ENCODE data around the gene OR11H7. TPM values are rescaled to one million over a fixed set of nuclear protein-coding genes. Genes with fewer than 3 reads are reported as not detected.

The OR11H7 gene
- total and polyA plus RNA-seq, 2 of the 4 experiments (the other 2 are of a cell fraction), result not detected

DNA sequence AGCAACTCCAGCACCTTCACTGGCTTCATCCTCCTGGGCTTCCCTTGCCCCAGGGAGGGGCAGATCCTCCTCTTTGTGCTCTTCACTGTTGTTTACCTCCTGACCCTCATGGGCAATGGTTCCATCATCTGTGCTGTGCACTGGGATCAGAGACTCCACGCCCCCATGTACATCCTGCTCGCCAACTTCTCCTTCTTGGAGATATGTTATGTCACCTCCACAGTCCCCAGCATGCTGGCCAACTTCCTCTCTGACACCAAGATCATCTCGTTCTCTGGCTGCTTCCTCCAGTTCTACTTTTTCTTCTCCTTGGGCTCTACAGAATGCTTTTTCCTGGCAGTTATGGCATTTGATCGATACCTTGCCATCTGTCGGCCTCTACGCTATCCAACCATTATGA, 31.3 kb upstream of the OR11H7 start:
- Histone ChIP-seq H2BK20ac (ENCODE audit: low read depth, low read length) (no peak overlapping the region), H3K9me3 (ENCODE audit: control insufficient read depth, insufficient read depth, low read length) (peaks cover 5% of the 10 kb centered on the region; the same call in 1 of the 2 replicates), H3K9ac (ENCODE audit: low read depth, low read length) (no peak overlapping the region), H3K27ac (ENCODE audit: insufficient read depth, low read length) (no peak overlapping the region), H4K91ac (ENCODE audit: insufficient read depth, low read depth, low read length) (no peak overlapping the region), H2BK5ac (ENCODE audit: low read depth, low read length, poor library complexity, severe bottlenecking) (no peak overlapping the region), H3K56ac (ENCODE audit: extremely low read depth, insufficient read depth, low read length) (no peak overlapping the region), H2BK120ac (ENCODE audit: low read depth, low read length) (no peak overlapping the region), H3K9me1 (ENCODE audit: insufficient read depth, low read length) (no peaks in the 10 kb centered on the region), H2AK5ac (ENCODE audit: low read depth, low read length) (no peak overlapping the region), H4K5ac (ENCODE audit: low read depth, low read length) (no peak overlapping the region), H4K8ac (ENCODE audit: low read depth in 2 of 2, low read length in 2 of 2) (no peak overlapping the region), H3K23ac (ENCODE audit: low read depth, low read length) (no peak overlapping the region), H3K79me1 (ENCODE audit: low read depth in 1 of 2, low read length in 2 of 2) (no peaks in the 10 kb centered on the region), H2AK9ac (replicated peaks; ENCODE audit: low read depth, low read length, poor library complexity) (no peak overlapping the region), H4K20me1 (ENCODE audit: insufficient read depth, low read length) (no peaks in the 10 kb centered on the region), H3K4me1 (ENCODE audit: control insufficient read depth, insufficient read depth, low read length) (no peaks in the 10 kb centered on the region), H3K4me2 (ENCODE audit: low read depth, low read length) (no peak overlapping the region), H3K4me3 (ENCODE audit: insufficient read depth, low read depth, low read length) (no peak overlapping the region), H3K14ac (replicated peaks; ENCODE audit: low read depth, low read length) (no peak overlapping the region), H3K4ac (ENCODE audit: low read depth, low read length) (no peak overlapping the region), H2AFZ (replicated peaks; ENCODE audit: low read length, poor library complexity) (no peak overlapping the region), H3K36me3 (ENCODE audit: control insufficient read depth, insufficient read depth, low read length) (no peaks in the 10 kb centered on the region), H2BK15ac (ENCODE audit: low read depth, low read length) (no peak overlapping the region), H3K18ac (ENCODE audit: low read depth, low read length) (no peak overlapping the region), H3K27me3 (ENCODE audit: control insufficient read depth, insufficient read depth, low read length) (no peaks in the 10 kb centered on the region)
- intact Hi-C loops (cut with micrococcal nuclease), result no loop called here
- no TSS peak for BruUV-seq (replicated peaks)
- TF ChIP-seq, protein P1, sequence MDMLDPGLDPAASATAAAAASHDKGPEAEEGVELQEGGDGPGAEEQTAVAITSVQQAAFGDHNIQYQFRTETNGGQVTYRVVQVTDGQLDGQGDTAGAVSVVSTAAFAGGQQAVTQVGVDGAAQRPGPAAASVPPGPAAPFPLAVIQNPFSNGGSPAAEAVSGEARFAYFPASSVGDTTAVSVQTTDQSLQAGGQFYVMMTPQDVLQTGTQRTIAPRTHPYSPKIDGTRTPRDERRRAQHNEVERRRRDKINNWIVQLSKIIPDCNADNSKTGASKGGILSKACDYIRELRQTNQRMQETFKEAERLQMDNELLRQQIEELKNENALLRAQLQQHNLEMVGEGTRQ (IDR thresholded peaks at IDR 0.05; ENCODE audit: low read depth, low read length), result no peak
- ChIA-PET POLR2A (ENCODE audit: unreplicated experiment) (no interaction called here), CTCF (no interaction called here)
- in situ Hi-C loops (cut with MboI; ENCODE audit: low sequenced_read_pairs), result no loop called here
- dilution Hi-C loops (cut with HindIII; ENCODE audit: low sequenced_read_pairs, unreplicated experiment), result no loop called here
- no peak for DNase-seq
- ATAC-seq (ENCODE audit: low read depth), result no peak
- 52% methylated on average over 2 of the region's 6 CpGs; no CpG with 5 or more reads in 1 of the 2 experiments for WGBS, 2 experiments (ENCODE audit: extremely low coverage in 2 of 2, insufficient read length in 1 of 2)
